GM13977 (cell line): ENCODE results near the gene PRR5.

Experiments
- DNase-seq: peaks from one replicate; pipeline ENCODE4 v3.0.0; 2012; ENCODE audit warnings: low spot score
- in situ Hi-C: fragments of 300-500 bp; cut with MboI; formaldehyde crosslinking; loops from one replicate; pipeline ENCODE4 v1.12.0; 2022; ENCODE audit warnings: low sequenced_read_pairs, low pct_unique_long_range_greater_than_20kb, mixed read lengths, inconsistent platforms; ENCODE audit not compliant: unreplicated experiment
- TF ChIP-seq, protein P1 (sequence below): IDR thresholded peaks from 2 replicates; pipeline ENCODE4 v1.5.1; 2012; ENCODE audit warnings: mild to moderate bottlenecking, control low read depth; ENCODE audit not compliant: insufficient read depth; ENCODE audit errors: extremely low read depth, missing control alignments

Gene PRR5

GRCh38 chr22:44773082-44773481 is 71.1 kb downstream of the PRR5 start:
- no peak for DNase-seq
- in situ Hi-C loops = no loop called here
- TF ChIP-seq, protein P1, sequence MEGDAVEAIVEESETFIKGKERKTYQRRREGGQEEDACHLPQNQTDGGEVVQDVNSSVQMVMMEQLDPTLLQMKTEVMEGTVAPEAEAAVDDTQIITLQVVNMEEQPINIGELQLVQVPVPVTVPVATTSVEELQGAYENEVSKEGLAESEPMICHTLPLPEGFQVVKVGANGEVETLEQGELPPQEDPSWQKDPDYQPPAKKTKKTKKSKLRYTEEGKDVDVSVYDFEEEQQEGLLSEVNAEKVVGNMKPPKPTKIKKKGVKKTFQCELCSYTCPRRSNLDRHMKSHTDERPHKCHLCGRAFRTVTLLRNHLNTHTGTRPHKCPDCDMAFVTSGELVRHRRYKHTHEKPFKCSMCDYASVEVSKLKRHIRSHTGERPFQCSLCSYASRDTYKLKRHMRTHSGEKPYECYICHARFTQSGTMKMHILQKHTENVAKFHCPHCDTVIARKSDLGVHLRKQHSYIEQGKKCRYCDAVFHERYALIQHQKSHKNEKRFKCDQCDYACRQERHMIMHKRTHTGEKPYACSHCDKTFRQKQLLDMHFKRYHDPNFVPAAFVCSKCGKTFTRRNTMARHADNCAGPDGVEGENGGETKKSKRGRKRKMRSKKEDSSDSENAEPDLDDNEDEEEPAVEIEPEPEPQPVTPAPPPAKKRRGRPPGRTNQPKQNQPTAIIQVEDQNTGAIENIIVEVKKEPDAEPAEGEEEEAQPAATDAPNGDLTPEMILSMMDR = no peak

DNA sequence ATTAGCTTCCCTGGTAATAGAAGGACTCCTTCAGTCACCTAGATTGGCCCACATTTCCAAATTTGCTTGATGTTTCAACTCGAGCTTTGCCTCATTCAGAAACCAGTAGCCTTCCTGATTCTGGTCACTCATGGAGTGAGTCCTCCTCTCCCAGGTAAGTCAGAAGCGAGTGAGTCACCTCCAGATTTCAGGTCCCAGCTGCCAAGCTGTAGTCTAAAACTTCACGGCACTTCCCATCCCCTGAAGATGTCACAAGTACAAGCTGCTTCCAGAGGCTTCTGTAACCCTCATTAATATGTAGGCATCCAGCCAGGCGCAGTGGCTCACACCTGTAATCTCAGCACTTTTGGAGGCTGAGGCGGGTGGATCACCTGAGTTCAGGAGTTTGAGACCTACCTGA is 73.9 kb downstream of the PRR5 start:
- no peak for DNase-seq
- in situ Hi-C loops = no loop called here
- TF ChIP-seq, protein P1 = no peak

GRCh38 chr22:44776605-44777363 is 74.8 kb downstream of the PRR5 start:
- TF ChIP-seq, protein P1 = no peak
- no peak for DNase-seq

DNA sequence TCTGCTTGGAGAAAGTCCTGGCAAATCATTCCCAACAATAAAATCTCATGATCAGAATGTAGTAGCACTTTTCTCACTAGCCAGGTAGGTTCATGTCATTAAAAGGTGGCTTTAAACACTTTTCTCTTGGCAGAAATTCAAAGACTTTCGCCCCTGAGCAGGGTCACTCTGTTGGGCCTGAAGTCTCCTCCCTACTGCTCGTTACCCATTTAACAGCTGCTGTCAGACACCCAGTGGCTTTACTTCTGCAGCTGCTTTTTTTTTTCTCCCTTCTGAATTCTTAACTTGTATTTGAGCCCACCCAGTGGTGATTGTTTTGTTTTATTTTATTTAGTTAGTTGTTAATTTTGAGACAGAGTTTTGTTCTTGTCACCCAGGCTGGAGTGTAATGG is 75.4 kb downstream of the PRR5 start:
- in situ Hi-C loops = no loop called here
- no peak for DNase-seq
- TF ChIP-seq, protein P1 = no peak

More at GRCh38 chr22:44776605-44777363, 74.8 kb downstream of the PRR5 start:
- in situ Hi-C loops = no loop called here

GRCh38 chr22:44780876-44781449 is 79.0 kb downstream of the PRR5 start:
- TF ChIP-seq, protein P1 = no peak
- in situ Hi-C loops = no loop called here
- no peak for DNase-seq

- in situ Hi-C loops = no loop called here
- DNase-seq = no peak
- TF ChIP-seq, protein P1 = no peak
These were observed 80.5 kb downstream of the PRR5 start for GRCh38 chr22:44782363-44782963.
